Measurements from ENCODE around the gene ALS2CL. TPM values are rescaled to one million over a fixed set of nuclear protein-coding genes. Genes with fewer than 3 reads are reported as not detected.

Gene ALS2CL
- total RNA-seq, 1 donor from 2014 or later = 0.51 TPM

DNA sequence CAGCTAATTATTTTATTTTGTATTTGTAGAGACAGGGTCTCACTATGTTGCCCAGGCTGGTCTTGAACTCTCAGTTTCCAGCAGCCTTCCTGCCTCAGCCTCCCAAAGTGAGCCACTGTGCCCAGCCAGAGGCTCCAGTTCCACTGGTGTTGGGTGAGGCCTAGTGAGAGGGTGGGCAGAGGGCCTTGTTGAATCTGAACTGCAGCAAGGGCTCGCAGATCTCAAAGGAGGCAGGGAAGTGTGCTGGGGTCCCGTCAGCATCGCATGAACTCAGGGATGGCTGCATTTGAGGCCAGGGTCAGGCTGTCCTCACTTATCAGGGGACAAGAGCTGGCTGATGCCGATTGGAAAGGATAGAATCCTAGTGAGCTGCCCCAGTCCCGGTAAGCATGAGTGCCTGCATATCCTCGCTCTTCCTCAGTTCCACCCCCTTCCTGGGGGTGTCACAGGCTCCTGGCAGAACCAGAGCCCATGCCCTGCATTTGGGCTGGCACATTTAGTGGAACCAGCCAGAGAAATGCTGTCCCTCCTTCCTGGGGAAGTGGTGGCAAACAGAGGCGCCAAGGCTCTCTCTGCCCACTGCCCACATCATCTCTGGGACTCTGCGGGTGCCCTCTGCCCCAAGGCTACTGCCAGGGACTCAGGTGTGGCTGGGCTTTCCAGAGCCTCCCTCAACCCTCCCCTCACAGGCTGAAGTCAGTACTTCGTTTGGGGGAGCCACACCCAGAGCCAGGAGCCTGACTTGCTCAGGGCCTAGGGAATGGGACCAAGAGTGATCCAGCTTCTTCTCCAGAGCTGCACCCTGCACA is 24.1 kb downstream of the ALS2CL start:
- DNase-seq = peak; percentile 15
- peaks cover 10% of the 10 kb centered on the region for H3K4me1 Mint-ChIP-seq (ENCODE audit: low read depth, unreplicated experiment)
- peaks cover 6% of the 10 kb centered on the region for H3K27me3 Mint-ChIP-seq (ENCODE audit: unreplicated experiment)
- H3K4me3 Mint-ChIP-seq (ENCODE audit: unreplicated experiment) = no peak overlapping the region
- H3K9me3 Mint-ChIP-seq (ENCODE audit: unreplicated experiment) = peaks cover 5% of the 10 kb centered on the region
- no peaks in the 10 kb centered on the region for H3K36me3 Mint-ChIP-seq (ENCODE audit: unreplicated experiment)
- no peak overlapping the region for H3K27ac Mint-ChIP-seq (ENCODE audit: unreplicated experiment)
- TF ChIP-seq, protein P1, sequence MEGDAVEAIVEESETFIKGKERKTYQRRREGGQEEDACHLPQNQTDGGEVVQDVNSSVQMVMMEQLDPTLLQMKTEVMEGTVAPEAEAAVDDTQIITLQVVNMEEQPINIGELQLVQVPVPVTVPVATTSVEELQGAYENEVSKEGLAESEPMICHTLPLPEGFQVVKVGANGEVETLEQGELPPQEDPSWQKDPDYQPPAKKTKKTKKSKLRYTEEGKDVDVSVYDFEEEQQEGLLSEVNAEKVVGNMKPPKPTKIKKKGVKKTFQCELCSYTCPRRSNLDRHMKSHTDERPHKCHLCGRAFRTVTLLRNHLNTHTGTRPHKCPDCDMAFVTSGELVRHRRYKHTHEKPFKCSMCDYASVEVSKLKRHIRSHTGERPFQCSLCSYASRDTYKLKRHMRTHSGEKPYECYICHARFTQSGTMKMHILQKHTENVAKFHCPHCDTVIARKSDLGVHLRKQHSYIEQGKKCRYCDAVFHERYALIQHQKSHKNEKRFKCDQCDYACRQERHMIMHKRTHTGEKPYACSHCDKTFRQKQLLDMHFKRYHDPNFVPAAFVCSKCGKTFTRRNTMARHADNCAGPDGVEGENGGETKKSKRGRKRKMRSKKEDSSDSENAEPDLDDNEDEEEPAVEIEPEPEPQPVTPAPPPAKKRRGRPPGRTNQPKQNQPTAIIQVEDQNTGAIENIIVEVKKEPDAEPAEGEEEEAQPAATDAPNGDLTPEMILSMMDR (IDR thresholded peaks at IDR 0.05; ENCODE audit: partially characterized antibody, unreplicated experiment) = no peak

GRCh38 chr3:46668591-46668990 is 24.9 kb downstream of the ALS2CL start:
- Mint-ChIP-seq H3K9me3 (ENCODE audit: unreplicated experiment) (peaks cover 5% of the 10 kb centered on the region), H3K4me3 (ENCODE audit: unreplicated experiment) (no peak overlapping the region), H3K36me3 (ENCODE audit: unreplicated experiment) (no peaks in the 10 kb centered on the region), H3K27ac (ENCODE audit: unreplicated experiment) (no peak overlapping the region), H3K4me1 (ENCODE audit: low read depth, unreplicated experiment) (peaks cover 10% of the 10 kb centered on the region), H3K27me3 (ENCODE audit: unreplicated experiment) (peaks cover 6% of the 10 kb centered on the region)
- TF ChIP-seq, protein P1 (IDR thresholded peaks at IDR 0.05; ENCODE audit: partially characterized antibody, unreplicated experiment) = no peak
- DNase-seq = no peak

DNA sequence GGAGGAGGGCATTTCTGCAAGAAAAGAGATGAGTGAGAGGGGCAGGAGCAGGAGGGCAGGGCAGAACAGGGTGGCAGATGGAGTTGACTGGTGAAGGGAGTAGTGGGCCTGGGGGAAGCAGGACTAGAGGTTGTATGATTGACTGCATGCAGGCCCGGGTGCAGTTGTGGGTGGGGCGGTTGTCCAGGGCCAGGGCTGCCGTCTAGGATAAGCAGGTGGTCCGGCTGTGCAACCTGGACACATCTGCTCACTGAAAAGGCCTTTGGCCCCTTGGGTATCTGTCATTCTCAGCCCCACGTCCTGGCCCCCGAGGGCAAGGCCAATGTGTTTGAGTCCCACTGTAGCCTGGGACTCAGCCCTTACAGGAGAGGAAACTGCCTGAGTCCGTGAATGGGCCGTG is 25.4 kb downstream of the ALS2CL start:
- DNase-seq = no peak
- Mint-ChIP-seq H3K27me3 (ENCODE audit: unreplicated experiment) (peaks cover 6% of the 10 kb centered on the region), H3K27ac (ENCODE audit: unreplicated experiment) (peak overlapping the region; percentile 2), H3K4me1 (ENCODE audit: low read depth, unreplicated experiment) (peaks cover 12% of the 10 kb centered on the region), H3K4me3 (ENCODE audit: unreplicated experiment) (no peak overlapping the region), H3K9me3 (ENCODE audit: unreplicated experiment) (peaks cover 5% of the 10 kb centered on the region), H3K36me3 (ENCODE audit: unreplicated experiment) (no peaks in the 10 kb centered on the region)
- TF ChIP-seq, protein P1 (IDR thresholded peaks at IDR 0.05; ENCODE audit: partially characterized antibody, unreplicated experiment) = no peak

- TF ChIP-seq, protein P1 (IDR thresholded peaks at IDR 0.05; ENCODE audit: partially characterized antibody, unreplicated experiment) = no peak
- Mint-ChIP-seq H3K27me3 (ENCODE audit: unreplicated experiment) (peaks cover 6% of the 10 kb centered on the region), H3K9me3 (ENCODE audit: unreplicated experiment) (peaks cover 5% of the 10 kb centered on the region), H3K27ac (ENCODE audit: unreplicated experiment) (no peak overlapping the region), H3K4me3 (ENCODE audit: unreplicated experiment) (no peak overlapping the region), H3K4me1 (ENCODE audit: low read depth, unreplicated experiment) (peaks cover 16% of the 10 kb centered on the region), H3K36me3 (ENCODE audit: unreplicated experiment) (no peaks in the 10 kb centered on the region)
- DNase-seq = no peak
Measured at GRCh38 chr3:46667657-46668056, 25.8 kb downstream of the ALS2CL start.

DNA sequence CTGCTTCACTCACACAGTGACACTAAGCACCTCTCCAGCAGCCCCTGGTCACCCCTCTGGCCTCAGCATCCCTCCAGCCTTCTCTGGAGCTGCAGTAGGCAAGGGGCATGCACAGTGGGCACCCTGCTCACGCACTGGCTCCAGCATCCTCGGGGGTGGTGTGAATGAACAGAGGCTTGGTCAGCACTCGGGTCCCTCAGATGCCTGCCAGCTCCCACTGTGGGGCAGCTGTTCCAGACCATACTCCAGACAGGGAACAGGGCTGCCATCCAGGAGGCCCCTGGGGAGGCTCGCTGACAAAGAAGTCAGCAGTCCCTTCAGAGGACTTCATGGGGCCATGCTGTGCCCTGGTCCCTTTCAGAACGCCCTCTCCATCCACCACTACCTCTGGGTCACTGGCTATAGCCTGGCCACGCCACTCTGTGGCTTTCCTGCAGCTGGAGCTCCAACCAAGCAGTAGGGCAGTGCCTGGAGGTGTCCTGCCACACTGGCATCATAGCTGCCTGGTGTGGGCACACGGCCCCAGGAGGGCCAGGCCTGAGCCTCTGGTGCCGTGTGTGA is 26.3 kb downstream of the ALS2CL start:
- no peak for DNase-seq
- no peak overlapping the region for H3K27ac Mint-ChIP-seq (ENCODE audit: unreplicated experiment)
- H3K36me3 Mint-ChIP-seq (ENCODE audit: unreplicated experiment) = no peaks in the 10 kb centered on the region
- TF ChIP-seq, protein P1 (IDR thresholded peaks at IDR 0.05; ENCODE audit: partially characterized antibody, unreplicated experiment) = no peak
- peaks cover 4% of the 10 kb centered on the region for H3K27me3 Mint-ChIP-seq (ENCODE audit: unreplicated experiment)
- H3K4me3 Mint-ChIP-seq (ENCODE audit: unreplicated experiment) = no peak overlapping the region
- H3K9me3 Mint-ChIP-seq (ENCODE audit: unreplicated experiment) = peaks cover 5% of the 10 kb centered on the region
- peaks cover 20% of the 10 kb centered on the region for H3K4me1 Mint-ChIP-seq (ENCODE audit: low read depth, unreplicated experiment)

All from glutamatergic neuron (in vitro differentiated cells).